Cardiac muscle cell (in vitro differentiated cells and primary cell): ENCODE measurements around the gene PIWIL4. TPM values are rescaled to one million over a fixed set of nuclear protein-coding genes. Genes with fewer than 3 reads are reported as not detected.

Source experiments
- DNase-seq, 2 donors: peaks; one replicate each; pipeline versions ENCODE4 v3.0.0 to v3.0.0-alpha.2; 2010 to 2017; ENCODE audit warnings: low read depth in 1 of 2, low spot score in 1 of 2
- H3K27ac ChIP-seq: fragments of 200-600 bp; sonication (generic); 2 replicates; pipeline ENCODE4 v1.5.1; 2016
- H3K27me3 ChIP-seq: fragments of 200-600 bp; sonication (generic); 2 replicates; pipeline ENCODE4 v1.6.0; 2016; ENCODE audit warnings: control low read depth
- H3K36me3 ChIP-seq: fragments of 200-600 bp; sonication (generic); 2 replicates; pipeline ENCODE4 v1.5.1; 2016; ENCODE audit warnings: control low read depth
- H3K4me1 ChIP-seq: fragments of 200-600 bp; sonication (generic); 2 replicates; pipeline ENCODE4 v1.8.1; 2017; ENCODE audit warnings: low read depth, mild to moderate bottlenecking, mixed run types
- H3K4me3 ChIP-seq: fragments of 200-600 bp; sonication (generic); 2 replicates; pipeline ENCODE4 v1.5.1; 2016; ENCODE audit warnings: mild to moderate bottlenecking
- H3K9me3 ChIP-seq: fragments of 200-600 bp; sonication (generic); 2 replicates; pipeline ENCODE4 v1.5.1; 2017; ENCODE audit warnings: low read depth, mild to moderate bottlenecking, control low read depth
- polyA plus RNA-seq: library from polyadenylated mRNA; unstranded; fragments of >200 nt; fragmentation: Nextera tagmentation; extraction: Ambion mirVana; gene quantifications from 2 replicates; pipeline ENCODE4 v1.2.1, GENCODE V29; 2016
- total RNA-seq: library from RNA; depleted of rRNA; stranded (reverse); fragments of >200 nt; gene quantifications from 2 replicates; pipeline ENCODE4 v1.2.3, GENCODE V29; 2016
- TF ChIP-seq, protein P1 (sequence below): IDR thresholded peaks from 2 replicates; pipeline ENCODE4 v1.5.1; 2012; ENCODE audit warnings: low read depth, mild to moderate bottlenecking, low read length

Gene PIWIL4
- total and polyA plus RNA-seq, 2 experiments from 2014 or later: 0.18 to 1.8 TPM

DNA sequence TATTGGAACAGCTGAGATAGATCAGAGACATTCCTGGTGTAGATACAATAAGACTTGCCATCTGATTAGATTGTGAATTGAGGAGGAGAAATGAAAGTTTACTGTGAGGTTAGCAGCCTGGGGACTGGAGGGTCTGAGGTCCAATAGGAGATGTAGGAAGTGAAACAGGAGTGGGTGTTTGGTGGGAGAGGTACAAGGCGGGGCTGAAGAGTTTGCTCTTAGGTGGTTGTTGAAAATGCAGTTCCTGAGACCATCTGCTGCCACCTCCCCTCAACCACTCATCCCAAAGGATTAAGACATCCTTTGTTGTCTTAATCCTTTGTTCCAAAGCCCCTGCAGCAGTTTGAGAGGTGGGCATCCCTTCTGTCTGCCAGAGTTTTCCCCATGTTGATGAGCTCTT, 14.8 kb downstream of the PIWIL4 start:
- Histone ChIP-seq H3K4me1 (peaks cover 3% of the 10 kb centered on the region), H3K4me3 (no peak overlapping the region), H3K27ac (no peak overlapping the region), H3K36me3 (no peaks in the 10 kb centered on the region), H3K9me3 (no peaks in the 10 kb centered on the region), H3K27me3 (no peaks in the 10 kb centered on the region)
- TF ChIP-seq, protein P1, sequence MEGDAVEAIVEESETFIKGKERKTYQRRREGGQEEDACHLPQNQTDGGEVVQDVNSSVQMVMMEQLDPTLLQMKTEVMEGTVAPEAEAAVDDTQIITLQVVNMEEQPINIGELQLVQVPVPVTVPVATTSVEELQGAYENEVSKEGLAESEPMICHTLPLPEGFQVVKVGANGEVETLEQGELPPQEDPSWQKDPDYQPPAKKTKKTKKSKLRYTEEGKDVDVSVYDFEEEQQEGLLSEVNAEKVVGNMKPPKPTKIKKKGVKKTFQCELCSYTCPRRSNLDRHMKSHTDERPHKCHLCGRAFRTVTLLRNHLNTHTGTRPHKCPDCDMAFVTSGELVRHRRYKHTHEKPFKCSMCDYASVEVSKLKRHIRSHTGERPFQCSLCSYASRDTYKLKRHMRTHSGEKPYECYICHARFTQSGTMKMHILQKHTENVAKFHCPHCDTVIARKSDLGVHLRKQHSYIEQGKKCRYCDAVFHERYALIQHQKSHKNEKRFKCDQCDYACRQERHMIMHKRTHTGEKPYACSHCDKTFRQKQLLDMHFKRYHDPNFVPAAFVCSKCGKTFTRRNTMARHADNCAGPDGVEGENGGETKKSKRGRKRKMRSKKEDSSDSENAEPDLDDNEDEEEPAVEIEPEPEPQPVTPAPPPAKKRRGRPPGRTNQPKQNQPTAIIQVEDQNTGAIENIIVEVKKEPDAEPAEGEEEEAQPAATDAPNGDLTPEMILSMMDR: no peak
- no peak for DNase-seq

DNA sequence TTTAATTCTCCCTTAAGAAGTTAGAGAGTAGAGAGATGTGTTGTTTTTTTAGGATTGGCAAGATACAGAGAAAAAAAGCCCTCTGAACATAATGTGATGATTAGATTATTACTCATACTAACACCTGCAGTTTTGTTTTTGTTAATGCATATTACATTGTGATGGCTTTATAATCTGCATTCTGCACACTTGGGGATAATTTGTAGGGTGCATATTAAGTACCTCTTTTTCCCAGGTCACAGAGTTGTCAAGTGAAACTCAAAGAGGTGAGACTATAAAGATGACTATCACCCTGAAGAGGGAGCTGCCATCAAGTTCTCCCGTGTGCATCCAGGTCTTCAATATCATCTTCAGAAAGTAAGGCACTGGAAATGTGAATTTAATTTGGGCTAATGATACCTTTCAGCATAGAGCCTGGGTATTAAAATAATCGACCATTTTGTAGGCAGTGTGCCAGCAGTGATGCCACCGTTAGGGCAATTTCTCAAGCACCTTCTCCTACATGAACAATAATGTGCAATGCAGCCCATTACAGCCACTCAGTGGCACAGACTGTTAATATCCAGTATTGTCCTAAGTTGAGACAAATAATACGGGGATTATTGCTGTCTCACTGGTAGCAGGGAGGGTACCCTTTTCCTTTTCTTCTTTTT, 16.2 kb downstream of the PIWIL4 start:
- Histone ChIP-seq H3K36me3 (no peaks in the 10 kb centered on the region), H3K4me3 (no peak overlapping the region), H3K27me3 (no peaks in the 10 kb centered on the region), H3K4me1 (peaks cover 6% of the 10 kb centered on the region), H3K27ac (no peak overlapping the region), H3K9me3 (no peaks in the 10 kb centered on the region)
- TF ChIP-seq, protein P1: no peak
- no peak for DNase-seq

DNA sequence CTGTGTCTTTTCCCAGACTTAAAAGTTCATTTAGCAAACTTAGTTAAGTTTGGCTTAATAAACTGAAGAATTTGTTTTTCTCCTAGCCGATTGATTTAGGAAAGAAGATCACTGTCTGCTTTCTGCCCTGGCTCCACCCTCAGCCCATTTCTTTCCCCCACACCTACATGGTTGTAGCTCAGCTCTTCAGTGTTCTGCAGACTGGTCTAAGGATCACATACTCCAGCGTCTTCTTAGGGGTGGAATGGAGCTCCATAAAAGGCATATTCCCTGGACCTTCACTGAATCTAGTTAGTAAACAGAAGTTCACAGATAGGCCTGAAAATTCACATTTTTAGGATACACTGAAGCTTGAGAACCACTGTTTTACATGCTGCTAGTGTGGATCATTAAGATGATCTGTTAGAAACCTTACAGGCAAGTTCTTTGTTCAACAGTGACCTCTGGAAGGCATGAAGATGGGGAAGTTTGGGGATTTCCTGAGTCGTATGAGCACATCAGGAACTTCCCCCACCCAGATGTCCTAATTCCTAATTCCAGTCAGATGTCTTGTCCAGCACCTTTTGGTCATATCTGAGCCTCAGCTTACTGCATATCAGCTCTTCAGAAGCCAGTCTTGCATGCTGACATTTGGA, 16.8 kb downstream of the PIWIL4 start:
- H3K27me3 ChIP-seq: no peaks in the 10 kb centered on the region
- TF ChIP-seq, protein P1: no peak
- peaks cover 6% of the 10 kb centered on the region for H3K4me1 ChIP-seq

DNA sequence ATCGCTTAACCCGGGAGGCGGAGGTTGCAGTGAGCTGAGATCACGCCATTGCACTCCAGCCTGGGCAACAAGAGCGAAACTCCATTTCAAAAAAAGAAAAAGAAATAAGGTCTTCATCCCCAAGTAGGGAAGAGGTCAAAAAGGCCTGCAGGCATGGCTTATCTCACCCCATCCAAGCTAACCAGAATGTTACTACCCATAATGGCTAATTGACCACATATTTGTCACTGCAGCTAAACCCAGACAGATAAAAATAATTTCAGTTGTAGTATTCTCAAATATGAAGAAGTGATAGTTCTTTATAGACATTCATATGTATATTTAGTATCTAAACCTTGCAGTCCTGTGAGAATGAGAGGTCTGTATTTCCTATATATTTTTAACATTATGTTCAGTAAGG, 17.8 kb downstream of the PIWIL4 start:
- no peak for DNase-seq
- H3K9me3 ChIP-seq: no peaks in the 10 kb centered on the region
- no peaks in the 10 kb centered on the region for H3K27me3 ChIP-seq
- peaks cover 6% of the 10 kb centered on the region for H3K4me1 ChIP-seq
- H3K4me3 ChIP-seq: no peak overlapping the region
- TF ChIP-seq, protein P1: no peak
- no peak overlapping the region for H3K27ac ChIP-seq
- no peaks in the 10 kb centered on the region for H3K36me3 ChIP-seq

More for the DNA sequence above, 16.8 kb downstream of the PIWIL4 start:
- Histone ChIP-seq H3K4me3 (no peak overlapping the region), H3K36me3 (no peaks in the 10 kb centered on the region), H3K9me3 (no peaks in the 10 kb centered on the region), H3K27ac (no peak overlapping the region)
- DNase-seq: peak in 1 of 2 donors; percentile 6

DNA sequence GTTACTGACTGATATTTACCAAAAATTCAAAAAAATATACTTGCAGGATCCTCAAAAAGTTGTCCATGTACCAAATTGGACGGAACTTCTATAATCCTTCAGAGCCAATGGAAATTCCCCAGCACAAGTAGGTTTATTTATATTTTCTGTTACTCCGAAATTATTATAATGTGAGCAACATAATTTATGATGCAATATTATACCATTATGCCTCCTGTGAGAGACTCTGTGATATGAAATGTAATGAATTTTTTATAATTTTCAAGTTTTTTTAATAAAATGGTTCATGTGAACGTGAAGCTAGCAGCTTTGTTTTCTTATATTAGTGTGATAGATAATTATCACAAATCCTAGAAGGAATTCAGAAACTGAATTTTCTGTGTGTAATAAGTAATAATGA, 18.2 kb downstream of the PIWIL4 start:
- TF ChIP-seq, protein P1: no peak

More for the DNA sequence above, 18.2 kb downstream of the PIWIL4 start:
- Histone ChIP-seq H3K4me1 (peaks cover 6% of the 10 kb centered on the region), H3K36me3 (no peaks in the 10 kb centered on the region), H3K27me3 (no peaks in the 10 kb centered on the region), H3K4me3 (no peak overlapping the region), H3K27ac (no peak overlapping the region), H3K9me3 (no peaks in the 10 kb centered on the region)
- no peak for DNase-seq
